ENCODE data around the gene RPS6KB2.

Gene RPS6KB2

DNA sequence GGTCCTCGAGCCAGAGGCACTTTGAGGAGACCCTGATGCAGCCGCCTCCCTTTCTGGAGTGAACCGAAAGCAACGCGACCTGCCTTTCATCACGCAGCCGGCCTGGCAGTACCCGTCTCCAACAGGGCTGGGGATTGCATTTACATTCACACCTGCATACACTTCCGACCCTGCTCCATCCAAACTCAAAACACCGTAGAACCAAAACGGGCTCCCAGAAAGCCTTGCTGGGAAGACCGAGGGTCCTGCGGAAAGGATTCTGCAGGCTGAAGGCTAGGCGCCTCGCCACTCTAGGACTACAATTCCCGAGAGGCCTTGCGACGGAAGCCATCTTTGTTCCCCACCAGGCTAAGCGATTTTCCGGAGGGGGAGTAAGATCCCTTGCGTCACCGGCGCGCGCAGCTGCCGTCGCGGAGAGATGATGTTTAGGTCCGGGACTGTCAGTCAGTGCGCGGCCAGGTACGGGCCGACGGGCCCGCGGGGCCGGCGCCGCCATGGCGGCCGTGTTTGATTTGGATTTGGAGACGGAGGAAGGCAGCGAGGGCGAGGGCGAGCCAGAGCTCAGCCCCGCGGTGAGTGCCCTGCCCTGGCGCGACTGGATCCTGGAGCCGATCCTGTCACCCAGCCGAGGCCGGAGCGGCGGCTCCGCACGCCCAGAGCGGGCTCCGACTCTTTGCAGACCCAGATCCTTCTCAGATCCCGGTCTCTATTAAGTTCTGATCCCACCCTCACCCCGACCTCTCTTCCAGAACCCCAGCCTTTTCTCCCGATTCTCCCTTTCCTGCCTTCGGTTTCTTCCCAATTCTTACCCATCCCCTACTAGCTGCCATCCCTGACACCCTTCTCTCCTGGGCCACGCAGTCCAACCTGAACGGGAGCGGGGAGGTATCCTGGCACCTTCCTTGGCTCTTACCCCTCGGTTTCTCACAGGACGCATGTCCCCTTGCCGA is at the start of gene RPS6KB2:
RPS6KB2 (plus strand) TSS at position 443 of the 950 bp plus-strand sequence; CDS start at position 495, 52 bp downstream.
- DNase-seq = peak; percentile 93 to 97

DNA sequence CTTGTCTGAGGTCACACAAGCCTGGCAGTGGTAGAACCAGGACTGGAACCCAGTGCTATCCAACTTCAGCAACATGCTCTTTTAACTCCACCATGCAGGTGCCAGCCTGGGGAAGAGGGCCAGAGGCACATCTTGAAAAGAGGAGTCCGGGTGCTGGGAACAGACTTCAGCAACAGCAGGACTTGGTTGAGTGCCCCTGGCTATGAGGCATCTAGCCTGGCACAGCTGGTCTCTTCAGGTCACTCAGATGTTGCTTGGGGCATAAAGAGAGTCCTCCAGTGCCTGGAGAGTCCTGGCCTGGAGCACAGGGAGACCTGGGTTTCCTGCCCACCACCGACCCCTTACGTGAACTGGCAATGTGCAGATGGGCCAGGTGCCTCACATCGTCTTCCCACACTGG is 49.8 kb upstream of the RPS6KB2 start:
- no peak for DNase-seq

DNA sequence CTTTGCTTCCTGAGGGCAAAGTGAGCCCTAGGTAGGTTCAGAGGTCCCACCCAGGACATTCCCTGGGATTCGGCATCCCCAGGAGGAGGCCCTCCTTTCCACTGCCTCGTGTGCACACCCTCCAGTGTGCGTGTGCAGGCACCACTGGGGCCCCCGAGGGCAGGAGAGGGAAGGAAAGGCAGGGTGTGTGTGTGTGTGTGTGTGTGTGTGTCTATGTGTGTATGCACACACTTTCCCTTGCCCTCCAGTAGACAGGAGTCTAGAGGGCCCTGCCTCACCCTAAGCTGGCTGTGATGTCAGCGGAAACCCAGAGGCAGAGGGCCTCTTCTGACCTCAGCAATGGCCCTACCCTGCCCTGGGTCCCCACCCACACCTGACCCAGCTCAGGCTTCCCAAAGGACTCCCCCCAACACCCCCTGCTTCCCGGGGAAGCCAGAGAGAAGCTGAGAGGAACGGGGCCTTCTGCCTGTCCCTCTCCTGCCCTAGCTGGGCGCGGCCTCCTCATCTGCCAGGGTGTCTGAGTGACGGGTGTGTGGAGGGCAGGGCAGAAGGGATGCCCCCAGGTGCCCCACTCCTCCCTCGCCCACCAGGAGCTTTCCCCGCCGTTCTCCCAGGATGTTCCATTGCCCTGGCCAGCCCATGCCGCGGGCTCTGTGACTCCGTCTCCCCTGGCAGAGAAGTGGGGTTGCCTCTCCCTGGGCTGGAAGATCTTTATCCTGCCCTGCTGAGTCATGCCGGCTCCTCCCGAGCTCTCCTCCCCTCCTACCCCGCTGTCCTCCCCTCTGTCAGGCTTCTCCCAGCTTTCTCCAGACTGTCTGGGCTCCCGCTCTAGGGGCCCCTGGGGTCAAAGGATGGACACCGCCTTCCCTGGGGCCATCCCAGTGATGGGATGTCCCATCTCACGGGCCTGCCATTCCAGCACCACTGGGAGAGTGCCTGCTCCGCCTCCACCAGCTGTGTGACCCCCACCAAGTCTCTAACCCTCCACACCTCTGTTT is 48.9 kb upstream of the RPS6KB2 start:
- no peak for DNase-seq

DNA sequence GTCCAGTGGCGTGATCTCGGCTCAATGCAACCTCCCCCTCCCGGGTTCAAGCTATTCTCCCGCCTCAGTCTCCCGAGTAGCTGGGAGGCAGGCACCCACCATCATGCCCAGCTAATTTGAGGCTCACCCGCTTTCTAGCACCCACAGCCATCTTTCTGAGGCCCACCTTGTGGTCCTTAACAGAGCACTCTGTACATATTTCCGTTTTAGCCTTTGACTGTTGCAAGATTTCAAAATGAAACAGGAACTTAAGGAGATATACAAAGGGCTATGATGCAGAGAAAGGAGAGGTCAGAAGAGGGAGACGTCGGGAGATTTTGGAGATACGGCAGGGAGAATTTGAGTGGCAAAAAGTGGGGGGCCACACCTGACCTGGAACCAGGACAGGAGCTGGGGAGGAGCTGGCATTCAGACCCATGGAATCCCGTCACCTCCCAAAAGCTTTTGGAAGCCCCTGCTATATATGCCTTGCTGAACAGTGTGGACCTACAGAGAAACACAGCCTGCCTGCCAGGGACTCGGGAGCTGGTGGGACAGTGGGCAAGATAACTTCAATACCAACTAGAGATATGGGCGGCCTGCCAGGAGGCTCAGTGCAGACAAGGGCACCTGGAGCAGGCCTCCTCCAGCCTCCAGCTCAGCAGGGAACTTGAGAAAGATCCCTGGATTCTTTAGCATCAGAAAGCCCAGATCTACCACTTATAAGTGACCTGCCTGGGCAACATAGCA is 46.9 kb upstream of the RPS6KB2 start:
- DNase-seq = no peak

DNA sequence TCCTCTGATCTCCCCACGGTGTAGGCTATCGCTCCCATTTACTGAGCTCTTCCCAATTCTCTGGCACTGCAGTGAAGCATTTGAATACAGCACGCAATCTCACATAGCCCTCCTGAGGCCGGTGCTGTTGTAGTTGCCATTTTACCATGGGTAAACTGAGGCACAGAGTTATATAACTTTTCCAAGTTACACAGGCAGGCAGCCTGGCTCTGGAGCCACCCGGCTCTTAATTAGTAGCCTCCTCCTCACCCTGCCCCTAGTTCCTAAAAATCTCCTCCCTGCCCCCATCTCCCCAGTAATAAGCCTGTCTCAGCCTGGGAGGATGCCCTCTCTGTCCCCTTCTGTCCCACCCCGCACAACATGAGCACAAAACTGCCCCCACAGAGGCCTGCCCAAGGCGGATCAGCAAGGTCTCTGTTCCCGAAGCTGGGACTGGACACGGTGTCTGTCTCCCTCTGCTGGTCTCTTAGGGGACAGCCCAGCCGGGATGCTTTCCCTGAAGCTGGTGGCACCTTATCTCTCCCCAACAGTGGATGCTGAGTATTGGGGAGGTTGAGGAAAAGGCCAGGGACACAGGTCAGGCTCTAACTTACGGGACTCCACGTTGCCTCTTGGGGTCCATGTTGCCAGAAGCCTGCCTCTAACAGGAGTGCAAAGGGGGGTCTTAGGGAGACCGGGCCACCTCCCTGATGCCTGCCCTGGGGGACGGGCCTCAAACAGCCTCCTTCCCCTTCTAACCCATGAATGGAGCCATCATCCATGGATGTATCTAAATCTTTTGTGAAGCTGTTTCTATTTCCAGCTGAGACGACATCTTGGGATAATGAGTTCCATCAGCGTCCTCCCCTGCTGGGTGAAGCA is 45.8 kb upstream of the RPS6KB2 start:
- peak; percentile 26 to 49 for DNase-seq

DNA sequence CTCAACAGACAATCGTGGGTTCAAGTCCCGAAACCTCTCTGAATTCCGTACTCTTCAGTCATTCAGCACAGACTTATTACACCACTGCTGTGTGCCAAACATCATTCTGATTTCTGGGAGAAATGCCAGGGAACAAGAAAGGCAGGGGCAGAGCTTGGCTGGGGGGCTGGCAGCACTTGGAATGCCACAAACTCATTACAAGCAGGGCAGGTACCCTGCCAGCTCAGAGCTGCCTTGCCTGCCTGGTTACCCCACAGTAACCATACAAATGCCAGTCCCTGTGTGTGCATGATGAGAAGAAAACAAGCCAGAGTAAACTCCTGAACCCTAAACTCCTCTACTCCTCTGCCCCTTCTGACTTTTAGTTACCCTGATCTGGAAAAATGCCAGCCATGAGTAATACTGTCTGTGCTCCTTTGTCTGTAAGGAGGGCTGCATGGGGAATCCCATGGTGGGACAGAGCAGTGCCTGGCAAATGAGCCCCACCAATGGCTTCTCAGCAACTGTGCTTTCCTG is 43.4 kb upstream of the RPS6KB2 start:
- DNase-seq = no peak

DNA sequence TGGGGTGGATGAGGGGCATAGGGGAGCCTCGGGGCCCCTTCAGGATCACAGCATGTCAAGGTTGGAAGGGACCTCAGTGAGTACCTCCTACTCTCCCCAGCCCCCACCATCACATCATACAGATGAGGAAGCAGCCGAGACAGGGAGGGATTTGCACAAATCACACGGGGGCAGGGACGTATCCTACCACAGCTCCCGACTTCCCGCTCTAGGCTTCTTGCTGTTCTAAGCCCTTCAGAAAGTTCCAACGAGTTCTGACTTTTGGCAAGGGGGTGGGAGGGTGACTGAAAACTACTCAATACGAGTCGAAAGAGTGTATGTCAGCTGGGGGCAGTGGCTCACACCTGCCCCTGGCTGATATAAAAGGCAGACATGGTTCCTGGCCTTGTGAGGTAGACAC is 41.2 kb upstream of the RPS6KB2 start:
- DNase-seq = no peak

DNA sequence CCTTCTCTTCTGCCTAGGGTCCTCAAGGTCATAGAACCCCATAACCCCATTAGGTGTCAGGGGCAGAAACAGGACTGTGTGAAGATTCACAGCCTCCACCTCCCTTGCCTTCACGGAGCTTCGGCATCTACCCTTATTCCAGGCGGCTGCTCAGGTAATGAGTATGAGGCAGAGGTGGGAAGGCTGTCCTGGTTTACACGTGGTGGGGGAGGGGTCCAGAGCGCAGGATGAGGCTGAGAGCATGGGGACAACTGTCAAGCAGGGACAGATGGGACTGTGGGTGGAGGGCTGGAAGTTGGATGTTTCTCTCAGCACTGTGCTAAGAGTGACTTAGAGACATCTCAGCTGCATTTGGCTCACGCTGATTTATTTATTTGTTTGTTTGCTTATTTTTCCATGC is 40.8 kb upstream of the RPS6KB2 start:
- no peak for DNase-seq

DNA sequence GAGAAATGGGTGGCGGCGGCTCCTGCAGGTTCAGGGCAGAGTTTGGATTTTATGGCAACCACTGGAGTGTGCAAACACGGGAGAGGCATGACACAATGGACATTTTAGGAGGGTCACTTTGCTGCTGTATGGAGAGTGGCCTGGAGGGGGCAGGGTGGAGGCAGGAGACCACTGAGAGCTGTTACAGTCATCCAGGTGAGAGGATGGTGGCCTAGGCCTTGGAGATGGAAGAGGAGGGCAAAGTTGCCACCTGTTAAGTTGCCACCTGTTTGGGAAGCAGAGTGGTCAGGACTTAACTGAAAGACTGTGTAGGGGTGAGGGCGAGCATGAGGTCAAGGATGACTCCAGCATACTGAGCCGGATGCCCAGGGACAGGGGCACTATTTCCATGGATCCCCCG is 38.8 kb upstream of the RPS6KB2 start:
- DNase-seq = no peak

DNA sequence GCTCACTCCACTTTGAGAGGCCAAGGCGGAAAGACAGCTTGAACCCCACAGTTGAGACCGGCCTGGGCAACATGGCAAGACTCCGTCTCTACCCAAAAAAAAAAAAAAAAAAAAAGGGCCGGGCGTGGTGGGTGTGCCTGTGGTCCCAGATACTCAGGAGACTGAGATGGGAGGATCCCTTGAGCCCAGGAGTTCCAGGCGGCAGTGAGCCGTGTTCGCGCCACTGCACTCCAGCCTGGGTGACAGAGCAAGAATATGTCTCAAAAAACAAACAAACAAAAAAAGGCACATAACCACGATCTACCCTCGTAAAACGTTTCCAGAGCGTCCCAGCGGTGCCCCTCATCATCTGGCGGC is 37.4 kb upstream of the RPS6KB2 start:
- DNase-seq = no peak

DNA sequence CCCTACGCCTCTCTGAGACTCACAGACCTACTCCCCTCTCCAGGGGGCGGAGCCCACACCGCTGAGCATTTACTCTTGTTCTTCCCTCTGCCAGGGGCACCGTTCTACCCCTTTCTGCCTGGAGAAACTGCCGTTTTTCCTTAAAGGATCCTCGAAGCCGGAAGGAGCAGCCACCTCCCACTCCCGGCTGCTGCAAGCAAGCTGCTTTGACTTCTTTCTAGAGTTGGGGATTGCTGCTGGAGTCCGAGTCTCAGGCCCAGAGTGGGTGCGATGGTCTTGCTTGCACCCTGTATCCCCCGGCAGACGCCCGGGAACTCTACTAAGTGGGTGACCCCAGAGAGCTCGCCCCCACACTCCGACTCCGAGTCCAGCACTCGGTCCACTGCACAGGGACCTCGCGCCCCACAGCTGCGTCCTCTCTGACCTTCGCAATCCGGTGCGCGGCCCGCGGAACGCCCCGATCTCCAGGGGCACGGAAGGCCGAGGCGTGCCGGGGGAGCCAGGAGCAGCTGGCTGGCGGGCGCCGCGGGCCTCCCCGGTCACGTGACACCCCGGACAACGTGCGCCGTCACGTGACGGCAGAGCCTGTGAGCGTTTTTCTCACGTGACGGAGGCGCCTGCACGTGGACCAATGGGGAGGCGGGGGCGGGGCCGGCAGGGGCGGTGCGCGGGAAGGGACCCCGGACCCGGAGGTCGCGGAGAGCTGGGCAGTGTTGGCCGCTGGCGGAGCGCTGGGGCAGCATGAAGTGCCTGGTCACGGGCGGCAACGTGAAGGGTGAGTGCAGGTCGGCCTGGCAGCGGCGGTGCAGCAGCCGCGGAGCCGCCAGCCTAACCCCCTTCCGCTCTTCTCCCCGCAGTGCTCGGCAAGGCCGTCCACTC is 36.8 kb upstream of the RPS6KB2 start, which contains the start of gene RAD9A:
RAD9A (plus strand) TSS at position 683 of the 879 bp plus-strand sequence; CDS start at position 742, 59 bp downstream.
- DNase-seq = peak; percentile 51 to 93

DNA sequence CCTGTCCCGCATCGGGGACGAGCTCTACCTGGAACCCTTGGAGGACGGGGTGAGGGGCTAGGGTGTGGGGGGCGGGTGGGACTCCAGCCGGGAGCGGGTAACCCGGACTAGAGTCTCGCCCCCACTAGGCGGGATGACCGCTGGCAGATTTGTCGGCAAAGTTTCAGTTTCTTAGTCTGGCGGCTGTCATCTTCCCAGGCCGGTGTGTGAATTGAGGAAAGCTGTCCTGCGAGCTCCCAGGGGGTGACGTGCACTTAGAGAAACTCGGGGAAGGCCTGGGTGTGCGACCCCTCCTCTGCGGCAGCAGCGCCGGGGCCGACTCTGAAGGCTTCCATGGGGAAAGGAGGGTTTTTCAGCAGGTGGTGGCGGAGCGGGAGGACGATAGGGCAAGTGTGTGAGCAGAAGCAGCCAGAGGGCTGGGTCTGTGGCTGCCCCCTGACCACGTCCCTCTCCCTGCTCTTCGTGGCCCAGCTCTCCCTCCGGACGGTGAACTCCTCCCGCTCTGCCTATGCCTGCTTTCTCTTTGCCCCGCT is 36.0 kb upstream of the RPS6KB2 start:
- DNase-seq = no peak

DNA sequence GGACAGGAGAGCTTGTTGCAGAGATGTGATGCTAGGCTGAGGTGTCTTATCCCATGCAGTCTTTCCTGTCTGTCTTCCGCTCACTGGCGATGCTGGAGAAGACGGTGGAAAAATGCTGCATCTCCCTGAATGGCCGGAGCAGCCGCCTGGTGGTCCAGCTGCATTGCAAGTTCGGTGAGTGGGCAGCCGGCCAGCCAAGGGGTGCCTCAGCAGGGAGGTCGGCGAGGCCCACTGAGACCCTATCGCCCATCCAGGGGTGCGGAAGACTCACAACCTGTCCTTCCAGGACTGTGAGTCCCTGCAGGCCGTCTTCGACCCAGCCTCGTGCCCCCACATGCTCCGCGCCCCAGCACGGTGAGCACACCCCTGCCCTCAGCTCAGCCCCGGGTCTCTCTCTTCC is 34.9 kb upstream of the RPS6KB2 start:
- DNase-seq = no peak

DNA sequence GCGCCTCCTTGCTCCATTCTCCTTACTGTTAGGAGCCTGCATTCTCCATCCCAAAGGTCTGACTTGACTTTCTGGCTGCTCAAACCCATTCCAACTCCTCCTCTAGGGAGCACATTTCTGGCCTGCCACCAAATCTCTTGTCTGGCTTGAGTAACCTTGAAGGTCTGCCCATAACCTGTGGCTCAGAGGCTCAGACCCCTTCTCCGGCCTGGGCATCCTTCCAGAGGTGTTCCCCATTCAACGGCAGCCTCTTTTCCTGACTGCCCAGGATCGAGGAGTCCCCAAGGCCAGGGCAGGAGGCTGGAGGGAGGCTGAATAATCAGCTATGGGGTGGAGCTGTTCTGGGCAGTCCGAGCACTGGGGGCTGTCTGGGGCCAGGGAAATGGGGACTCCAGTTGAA is 34.3 kb upstream of the RPS6KB2 start:
- no peak for DNase-seq

DNA sequence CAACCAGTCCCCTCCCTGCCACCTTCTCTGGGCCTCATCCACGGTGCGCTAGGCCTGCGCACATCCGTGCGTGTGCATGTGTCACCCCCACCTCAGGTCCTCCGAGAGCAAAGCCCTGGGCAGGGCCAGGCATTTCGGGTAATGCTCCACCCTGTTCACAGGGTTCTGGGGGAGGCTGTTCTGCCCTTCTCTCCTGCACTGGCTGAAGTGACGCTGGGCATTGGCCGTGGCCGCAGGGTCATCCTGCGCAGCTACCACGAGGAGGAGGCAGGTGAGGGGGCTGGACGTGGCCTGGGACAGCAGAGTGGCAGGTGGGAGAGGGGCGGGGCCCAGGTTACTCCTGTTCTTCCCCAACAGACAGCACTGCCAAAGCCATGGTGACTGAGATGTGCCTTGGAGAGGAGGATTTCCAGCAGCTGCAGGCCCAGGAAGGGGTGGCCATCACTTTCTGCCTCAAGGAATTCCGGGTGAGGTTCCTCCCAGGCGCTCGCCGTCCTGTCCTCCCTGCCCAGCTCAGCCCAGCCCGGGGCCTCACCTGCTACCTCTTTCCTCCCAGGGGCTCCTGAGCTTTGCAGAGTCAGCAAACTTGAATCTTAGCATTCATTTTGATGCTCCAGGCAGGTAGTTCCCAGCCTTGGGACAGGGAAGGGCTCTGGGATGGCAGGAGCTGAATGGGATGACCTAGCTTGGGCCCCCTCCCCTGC is 32.6 kb upstream of the RPS6KB2 start:
- DNase-seq = no peak

DNA sequence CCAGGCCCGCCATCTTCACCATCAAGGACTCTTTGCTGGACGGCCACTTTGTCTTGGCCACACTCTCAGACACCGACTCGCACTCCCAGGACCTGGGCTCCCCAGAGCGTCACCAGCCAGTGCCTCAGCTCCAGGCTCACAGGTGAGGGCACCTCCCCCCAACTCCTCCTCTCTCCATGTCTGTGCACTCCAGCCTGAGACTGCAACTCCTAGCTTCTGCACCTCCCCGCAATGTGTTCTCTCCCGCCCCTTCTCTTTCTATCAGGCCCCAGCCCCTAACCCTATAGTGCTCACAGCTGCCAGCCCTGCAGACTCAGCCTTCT is 32.1 kb upstream of the RPS6KB2 start:
- no peak for DNase-seq

DNA sequence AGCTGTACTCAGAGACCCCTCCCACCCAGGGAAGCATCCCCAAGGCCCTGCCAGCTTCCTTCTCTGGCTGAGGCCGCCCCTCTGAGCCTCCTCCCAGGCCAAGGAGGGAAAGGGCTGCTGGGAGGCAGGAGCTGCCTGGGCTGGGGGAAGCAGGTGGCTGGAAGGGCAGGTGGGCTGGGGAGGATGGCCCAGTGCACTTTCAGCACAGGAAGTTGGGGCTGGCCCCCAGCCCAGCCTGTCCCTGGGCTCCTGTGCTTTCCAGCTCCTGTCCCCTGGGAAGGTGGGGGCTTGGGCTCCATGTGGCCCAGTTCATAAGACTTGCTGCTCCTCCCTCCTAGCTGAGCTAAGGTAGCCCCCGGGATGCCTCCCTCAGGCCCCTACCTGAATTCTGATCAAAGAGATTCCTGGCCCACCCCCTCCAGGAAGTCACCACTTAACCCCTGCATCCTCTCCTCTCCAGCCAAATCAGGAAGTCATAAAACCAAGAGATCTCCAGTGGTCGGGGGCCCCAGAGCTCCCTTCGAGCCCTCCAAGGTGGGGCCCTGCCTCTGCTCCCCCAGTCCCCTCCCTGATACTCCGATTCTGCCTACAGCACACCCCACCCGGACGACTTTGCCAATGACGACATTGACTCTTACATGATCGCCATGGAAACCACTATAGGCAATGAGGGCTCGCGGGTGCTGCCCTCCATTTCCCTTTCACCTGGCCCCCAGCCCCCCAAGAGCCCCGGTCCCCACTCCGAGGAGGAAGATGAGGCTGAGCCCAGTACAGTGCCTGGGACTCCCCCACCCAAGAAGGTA is 31.5 kb upstream of the RPS6KB2 start:
- no peak for DNase-seq

DNA sequence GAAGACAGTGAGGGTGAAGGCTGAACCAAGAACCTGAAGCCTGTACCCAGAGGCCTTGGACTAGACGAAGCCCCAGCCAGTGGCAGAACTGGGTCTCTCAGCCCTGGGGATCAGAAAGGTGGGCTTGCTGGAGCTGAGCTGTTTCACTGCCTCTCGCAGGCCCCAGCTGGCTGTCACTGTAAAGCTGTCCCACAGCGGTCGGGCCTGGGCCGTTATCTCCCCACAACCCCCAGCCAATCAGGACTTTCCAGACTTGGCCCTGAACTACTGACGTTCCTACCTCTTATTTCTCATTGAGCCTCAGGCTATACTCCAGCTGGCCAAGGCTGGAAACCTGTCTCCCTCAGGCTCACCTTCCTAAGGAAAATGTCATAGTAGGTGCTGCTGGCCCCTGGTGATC is 30.8 kb upstream of the RPS6KB2 start:
- DNase-seq = no peak

Data from NCI-H187 (cell line).